ENCODE results near the gene ADGRG7.
"Not testable (repeated sequence)": the region's sequence is repeated elsewhere in the genome, so short reads cannot be mapped to it uniquely, and the experiment has no call there.

ADGRG7 gene

DNA sequence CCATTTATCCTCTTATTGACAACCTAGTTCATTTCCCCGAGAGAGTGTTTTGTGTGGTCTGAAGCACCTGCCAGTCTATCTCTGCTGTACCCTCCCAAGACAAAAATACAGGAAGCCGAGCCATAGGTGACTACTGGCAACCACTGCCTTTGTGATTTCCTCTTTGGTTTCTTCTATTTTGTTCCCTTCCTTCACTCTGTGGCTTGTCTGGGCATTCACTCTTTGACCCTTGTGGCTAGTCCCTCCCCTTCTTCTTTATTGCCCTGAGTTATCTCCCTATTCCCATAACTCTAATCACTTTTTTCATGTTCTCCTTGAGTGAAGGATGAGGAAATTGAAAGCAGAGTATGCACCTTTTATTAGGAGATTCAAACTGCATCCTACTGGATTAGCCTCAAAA is at the start of gene ADGRG7:
Gene ADGRG7, plus strand, starts transcription at position 297 of the 400 bp plus-strand sequence. CDS start 256 bp downstream, outside the sequence.
- DNase-seq: no peak

DNA sequence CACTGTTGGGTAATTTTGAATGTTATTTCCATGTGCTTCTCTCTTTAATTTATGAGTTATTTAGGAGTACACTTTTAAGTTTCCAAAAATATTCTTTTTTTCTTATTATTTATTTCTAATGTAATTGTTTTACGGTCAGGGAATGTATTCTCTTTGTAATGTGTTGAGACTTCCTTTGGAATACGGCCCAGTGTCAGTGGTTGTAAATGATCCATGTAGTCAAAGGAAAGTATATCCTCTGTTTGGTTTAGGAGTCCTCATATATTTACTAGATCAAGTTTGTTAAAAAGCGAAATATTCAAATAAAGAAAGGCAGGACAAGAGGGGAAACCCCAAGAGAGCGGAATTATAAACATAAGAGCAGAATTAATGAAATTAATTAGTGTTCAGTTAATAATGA is 49.0 kb upstream of the ADGRG7 start:
- no peak for DNase-seq

DNA sequence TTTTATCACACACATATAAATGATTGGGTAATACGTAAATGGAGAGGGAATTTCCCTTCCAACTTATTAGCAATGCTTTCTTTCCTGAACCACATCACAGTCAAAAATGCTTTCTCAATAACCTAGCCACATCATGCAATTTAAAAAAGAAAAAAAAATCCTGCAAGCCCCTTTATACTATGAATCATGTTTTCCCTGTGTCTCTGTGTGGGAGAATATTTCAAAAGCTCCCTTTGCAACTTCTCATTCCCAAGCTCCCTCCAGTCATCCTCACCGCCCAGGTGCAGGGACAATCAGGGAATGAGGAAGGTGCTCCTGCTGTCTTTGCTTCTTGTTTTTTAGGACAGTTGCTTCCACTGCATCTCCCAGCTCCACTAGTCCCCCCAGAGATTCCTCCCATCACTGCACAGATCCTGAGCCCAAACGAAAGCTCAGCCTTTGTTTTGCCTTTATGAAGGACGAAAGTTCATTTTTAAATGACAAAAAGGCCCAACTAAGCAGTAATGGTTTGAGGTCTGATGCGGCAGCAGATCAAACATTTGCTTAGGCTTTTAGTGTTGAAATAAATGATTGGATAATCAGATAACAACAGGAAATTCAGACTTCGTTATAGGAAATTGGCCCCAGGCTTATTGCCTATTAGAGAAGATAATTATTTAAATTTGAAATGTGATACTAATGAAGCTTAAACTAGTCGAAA is 47.8 kb upstream of the ADGRG7 start:
- peak in 1 of 51 donors; percentile 5 for DNase-seq

- no peak for DNase-seq
These were observed 47.1 kb upstream of the ADGRG7 start for GRCh38 chr3:100562224-100562857.

GRCh38 chr3:100563228-100563627 is 46.2 kb upstream of the ADGRG7 start:
- DNase-seq: no peak

GRCh38 chr3:100563652-100564211 is 45.7 kb upstream of the ADGRG7 start:
- no peak for DNase-seq

DNA sequence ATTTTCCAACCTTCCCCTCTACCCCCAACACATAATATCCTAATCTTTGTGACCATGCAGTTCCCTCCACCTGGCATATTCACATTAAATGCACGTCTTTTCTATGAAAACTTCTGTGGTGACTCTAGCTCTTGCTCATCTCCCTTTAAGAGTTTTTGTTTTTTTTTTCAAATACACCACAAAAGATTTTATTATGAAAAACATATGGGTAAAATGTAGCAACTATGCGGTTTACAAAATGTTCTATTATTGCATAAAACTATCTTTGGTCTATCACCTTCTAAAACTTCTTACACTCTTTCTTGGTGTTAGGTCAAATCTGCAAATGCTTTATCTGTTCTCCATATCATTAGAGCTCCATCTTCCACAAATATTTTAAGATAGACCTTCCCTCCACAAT is 38.6 kb upstream of the ADGRG7 start:
- DNase-seq: no peak

- no peak for DNase-seq
These were observed 34.9 kb upstream of the ADGRG7 start for GRCh38 chr3:100574536-100574935.

DNA sequence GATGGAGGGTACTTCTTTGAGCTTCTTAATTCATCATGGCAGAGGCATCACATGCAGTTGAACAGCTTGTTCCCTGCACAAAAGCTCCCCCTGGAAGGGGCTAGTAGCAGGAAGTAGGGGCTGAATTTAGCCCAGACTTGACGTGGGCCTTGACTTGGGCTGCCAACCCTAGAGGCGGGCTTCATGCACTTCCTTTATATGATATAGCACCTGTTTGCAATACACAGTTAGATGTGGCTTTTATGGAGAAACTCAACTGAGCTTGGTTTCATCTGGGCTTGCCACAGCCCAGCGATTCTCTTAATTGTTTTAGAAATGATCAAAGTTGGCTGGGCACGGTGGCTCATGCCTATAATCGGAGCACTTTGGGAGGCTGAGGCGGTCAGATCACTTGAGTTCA is 33.7 kb upstream of the ADGRG7 start:
- DNase-seq: no peak

DNA sequence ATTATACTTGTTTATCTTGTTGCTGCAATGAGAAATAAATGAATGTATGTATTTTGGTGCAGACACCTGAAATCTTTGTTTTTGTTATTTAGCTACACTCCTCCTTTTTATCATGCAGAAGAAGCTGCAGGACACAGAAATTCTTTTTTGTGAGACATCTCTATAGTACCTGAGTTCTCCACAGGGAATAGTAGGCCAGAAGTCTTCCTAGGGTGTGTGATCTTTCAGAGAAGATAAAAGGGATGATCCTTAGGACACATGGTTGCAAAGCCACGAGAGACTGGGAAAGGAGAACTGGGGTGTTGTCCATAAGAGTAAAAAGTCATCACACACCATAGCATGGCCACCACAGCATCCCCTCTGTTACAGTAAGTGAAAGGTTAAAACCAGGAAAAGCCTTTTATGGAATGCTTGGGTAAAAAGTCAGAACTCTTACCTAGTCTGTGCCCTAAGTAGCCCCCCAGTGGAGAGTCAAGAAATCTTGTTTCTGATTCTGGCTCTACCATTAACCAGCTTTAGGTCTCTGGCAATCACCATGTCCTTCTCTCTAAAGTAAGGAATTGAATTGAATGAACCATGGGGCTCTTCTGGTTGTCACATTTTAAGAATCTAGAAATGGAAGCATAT is 31.9 kb upstream of the ADGRG7 start:
- no peak for DNase-seq

DNA sequence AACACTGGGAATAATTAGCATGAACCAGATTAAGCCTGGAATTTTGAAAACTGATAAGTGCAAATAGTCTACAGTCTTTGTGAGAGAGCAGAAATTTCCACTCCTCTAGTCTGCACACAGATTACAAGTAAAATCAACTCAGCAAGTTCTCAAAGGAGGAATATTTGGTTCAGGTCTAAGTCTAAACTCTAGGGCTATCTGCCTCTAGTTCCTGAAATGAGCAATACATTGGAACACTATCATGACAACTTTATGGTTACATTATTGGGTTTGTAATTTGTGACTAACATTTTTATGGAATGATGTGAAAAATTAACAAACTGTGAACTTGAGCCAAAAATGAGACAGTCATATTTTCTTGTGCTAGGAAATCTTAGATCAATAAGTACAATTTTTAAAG is 30.8 kb upstream of the ADGRG7 start:
- no peak for DNase-seq

DNA sequence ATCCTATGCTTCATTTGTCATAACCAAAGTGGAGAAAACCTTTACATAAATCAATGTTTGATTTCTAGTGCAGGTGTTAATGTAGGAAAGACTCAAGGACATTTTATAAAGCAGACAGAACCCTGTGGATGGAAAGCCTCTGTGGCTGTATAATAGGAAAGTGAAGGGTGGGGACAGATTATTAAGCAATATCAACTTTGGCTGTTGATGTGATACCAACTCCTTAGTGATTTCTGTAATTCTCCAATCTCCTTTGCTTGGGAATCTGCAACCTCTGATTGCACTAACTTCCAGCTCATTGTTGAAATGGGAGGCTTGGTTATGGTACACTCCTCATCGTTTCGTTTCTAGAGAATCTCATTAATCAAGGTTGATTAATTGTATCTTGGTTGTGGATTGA is 29.3 kb upstream of the ADGRG7 start:
- DNase-seq: no peak

GRCh38 chr3:100581650-100582049 is 27.8 kb upstream of the ADGRG7 start:
- DNase-seq: no peak

- DNase-seq: not testable (repeated sequence)
These were observed 27.2 kb upstream of the ADGRG7 start for GRCh38 chr3:100582157-100582556.

GRCh38 chr3:100584101-100584660 is 25.2 kb upstream of the ADGRG7 start:
- no peak for DNase-seq

- no peak for DNase-seq
These were observed 22.6 kb upstream of the ADGRG7 start for GRCh38 chr3:100586832-100587231.

DNA sequence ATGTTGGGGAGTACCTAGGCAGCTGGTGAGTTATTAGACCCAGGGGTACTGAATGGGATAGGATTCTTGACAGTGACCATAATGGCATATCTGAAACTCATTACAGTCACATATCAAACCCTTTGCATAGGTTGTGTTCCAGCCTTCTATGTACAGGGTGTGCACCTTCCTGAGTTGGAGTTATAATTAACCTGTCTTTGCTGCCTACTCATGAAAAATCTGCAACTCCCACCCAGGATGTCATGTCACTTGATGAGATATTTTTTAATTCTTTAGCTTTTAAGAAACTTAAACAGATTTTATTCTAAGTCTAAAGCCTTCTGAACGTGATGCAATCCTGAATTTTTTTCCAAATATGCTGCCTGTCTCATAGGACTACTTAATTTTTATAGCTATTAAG is 21.1 kb upstream of the ADGRG7 start:
- peak in 1 of 51 donors; percentile 21 for DNase-seq

GRCh38 chr3:100590114-100590839 is 19.1 kb upstream of the ADGRG7 start:
- peak in 31 of 51 donors; percentile 0 to 73 (median 23) for DNase-seq

DNA sequence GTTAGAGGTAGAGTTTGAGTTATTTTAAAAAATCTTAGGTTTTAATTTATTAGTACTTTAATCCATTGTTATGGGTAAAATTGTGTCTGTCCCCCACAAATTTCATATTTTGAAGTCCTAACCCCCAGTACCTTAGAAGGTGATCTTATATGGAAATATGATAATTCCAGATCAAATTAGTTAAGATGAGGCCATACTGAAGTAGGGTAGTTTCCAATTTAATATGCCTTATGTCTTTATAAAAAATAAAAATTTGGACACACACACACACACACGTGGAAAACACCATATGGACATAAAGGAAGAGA is 18.6 kb upstream of the ADGRG7 start:
- no peak for DNase-seq

DNA sequence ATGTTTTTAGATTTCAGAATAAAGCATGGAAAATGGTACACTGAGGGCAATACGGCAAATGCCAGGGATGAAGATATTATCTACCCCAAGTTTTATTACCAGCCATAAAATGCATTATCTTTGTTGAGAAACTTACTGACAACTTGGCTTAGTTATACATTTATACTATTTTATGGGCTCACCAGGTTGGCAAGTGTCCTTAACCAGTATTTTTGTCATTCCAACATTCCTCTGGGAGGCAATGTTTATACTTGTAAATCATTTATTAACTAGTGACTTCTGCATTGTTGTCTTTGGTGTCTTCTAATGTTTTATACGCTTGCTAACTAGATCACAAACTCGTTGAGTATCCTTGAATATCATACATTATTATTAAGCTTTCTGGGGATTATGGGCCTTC is 18.0 kb upstream of the ADGRG7 start:
- DNase-seq: no peak

GRCh38 chr3:100600181-100601042 is 9.0 kb upstream of the ADGRG7 start:
- DNase-seq: no peak

Measured in hypothalamus (tissue), 51 donors.